Measurements from ENCODE around the gene ITGBL1. TPM values are rescaled to one million over a fixed set of nuclear protein-coding genes. Genes with fewer than 3 reads are reported as not detected.
A peak's percentile ranks its signal among the peaks of the same experiment; 100 is the strongest.

ITGBL1 gene
- total and polyA plus RNA-seq, 8 donors: 0.24 to 50.0 (median 0.38) TPM

GRCh38 chr13:101626925-101627555 is 174.6 kb downstream of the ITGBL1 start:
- peak; percentile 67 for ATAC-seq
- no peaks in the 10 kb centered on the region for H3K9me3 ChIP-seq
- H3K27me3 ChIP-seq: no peaks in the 10 kb centered on the region
- no peak for TF ChIP-seq CTCF (IDR thresholded peaks at IDR 0.05)
- peak overlapping the region; percentile 26 to 71 for H3K27ac ChIP-seq
- intact Hi-C loops (cut with DNase I): no loop called here
- peaks cover 7 to 10% of the 10 kb centered on the region in 2 donors for H3K4me1 ChIP-seq
- H3K4me3 ChIP-seq: peak overlapping the region in 1 of 2 donors; percentile 10
- DNase-seq: no peak
- no peaks in the 10 kb centered on the region for H3K36me3 ChIP-seq

GRCh38 chr13:101627556-101627943 is 175.1 kb downstream of the ITGBL1 start:
- H3K4me1 ChIP-seq: peaks cover 7 to 10% of the 10 kb centered on the region in 2 donors
- intact Hi-C loops (cut with DNase I): no loop called here
- TF ChIP-seq CTCF (IDR thresholded peaks at IDR 0.05): no peak
- peak; percentile 86 for ATAC-seq
- peak overlapping the region; percentile 26 to 71 for H3K27ac ChIP-seq
- no peaks in the 10 kb centered on the region for H3K27me3 ChIP-seq
- H3K4me3 ChIP-seq: peak overlapping the region in 1 of 2 donors; percentile 10
- no peak for DNase-seq
- no peaks in the 10 kb centered on the region for H3K9me3 ChIP-seq
- no peaks in the 10 kb centered on the region for H3K36me3 ChIP-seq

GRCh38 chr13:101628900-101629299 is 176.4 kb downstream of the ITGBL1 start:
- intact Hi-C loops (cut with DNase I): no loop called here
- no peaks in the 10 kb centered on the region for H3K36me3 ChIP-seq
- no peak for DNase-seq
- no peak for ATAC-seq
- no peak overlapping the region for H3K27ac ChIP-seq
- TF ChIP-seq CTCF (IDR thresholded peaks at IDR 0.05): no peak
- H3K9me3 ChIP-seq: no peaks in the 10 kb centered on the region
- no peak overlapping the region for H3K4me3 ChIP-seq
- peaks cover 2 to 10% of the 10 kb centered on the region in 2 donors for H3K4me1 ChIP-seq
- no peaks in the 10 kb centered on the region for H3K27me3 ChIP-seq

- no peak overlapping the region for H3K27ac ChIP-seq
- no peak for DNase-seq
- no peak for TF ChIP-seq CTCF (IDR thresholded peaks at IDR 0.05)
Observed at GRCh38 chr13:101631395-101631794, 178.9 kb downstream of the ITGBL1 start.

GRCh38 chr13:101634142-101634541 is 181.7 kb downstream of the ITGBL1 start:
- Histone ChIP-seq H3K27me3 (no peaks in the 10 kb centered on the region), H3K36me3 (no peaks in the 10 kb centered on the region), H3K4me3 (no peak overlapping the region), H3K9me3 (no peaks in the 10 kb centered on the region), H3K27ac (no peak overlapping the region), H3K4me1 (no peaks in the 10 kb centered on the region)
- intact Hi-C loops (cut with DNase I): no loop called here
- no peak for DNase-seq
- ATAC-seq: no peak
- TF ChIP-seq CTCF (IDR thresholded peaks at IDR 0.05): no peak

More at GRCh38 chr13:101631395-101631794, 178.9 kb downstream of the ITGBL1 start:
- intact Hi-C loops (cut with DNase I): no loop called here
- no peaks in the 10 kb centered on the region for H3K9me3 ChIP-seq
- no peaks in the 10 kb centered on the region for H3K36me3 ChIP-seq
- no peaks in the 10 kb centered on the region for H3K27me3 ChIP-seq
- no peak for ATAC-seq
- no peak overlapping the region for H3K4me3 ChIP-seq
- no peaks in the 10 kb centered on the region for H3K4me1 ChIP-seq

Measured in left lung (tissue), 10 donors.